SU-DHL-6 (cell line): ENCODE results near the gene TMEM239.
"Not testable (repeated sequence)": the region's sequence is repeated elsewhere in the genome, so short reads cannot be mapped to it uniquely, and the experiment has no call there.

Experiments used
- H2AFZ ChIP-seq: fragments of 200-600 bp; sonication (generic); 2 replicates; pipeline ENCODE4 v1.6.1; 2014; ENCODE audit warnings: low read depth, mild to moderate bottlenecking, moderate library complexity, mixed read lengths, antibody characterized with exemption, low read length; ENCODE audit not compliant: severe bottlenecking
- H3F3A ChIP-seq: fragments of 200-600 bp; shearing (Covaris generic); 2 replicates; pipeline ENCODE4 v1.6.0; 2016; ENCODE audit warnings: antibody characterized with exemption, mild to moderate bottlenecking; ENCODE audit not compliant: insufficient read depth
- H3K27ac ChIP-seq: fragments of 200-600 bp; sonication (generic); 2 replicates; pipeline ENCODE4 v1.5.1; 2016; ENCODE audit warnings: low read depth, mild to moderate bottlenecking, low read length, moderate library complexity, mixed read lengths
- H3K27me3 ChIP-seq: fragments of 200-600 bp; sonication (generic), shearing (Covaris generic); 2 replicates; pipeline ENCODE4 v1.6.0; 2014; ENCODE audit warnings: mild to moderate bottlenecking, low read length
- H3K36me3 ChIP-seq: fragments of 200-600 bp; sonication (generic); 2 replicates; pipeline ENCODE4 v1.6.1; 2014; ENCODE audit warnings: mild to moderate bottlenecking, low read length, mixed read lengths
- H3K4me2 ChIP-seq: fragments of 300-600, 200-600 bp; shearing (Covaris generic), sonication (generic); 2 replicates; pipeline ENCODE4 v1.6.0; 2014; ENCODE audit warnings: low read length, low read depth, mild to moderate bottlenecking; ENCODE audit not compliant: poor library complexity, severe bottlenecking
- H3K4me3 ChIP-seq: fragments of 200-600 bp; sonication (generic); 2 replicates; pipeline ENCODE4 v1.5.1; 2014; ENCODE audit warnings: antibody characterized with exemption, low read length, mild to moderate bottlenecking, mixed read lengths; ENCODE audit not compliant: insufficient read depth, poor library complexity, severe bottlenecking
- H3K79me2 ChIP-seq: fragments of 200-600 bp; sonication (generic); 2 replicates; pipeline ENCODE4 v1.6.1; 2014; ENCODE audit warnings: mild to moderate bottlenecking, low read length, moderate library complexity; ENCODE audit not compliant: insufficient read depth
- H3K9ac ChIP-seq: fragments of 200-600 bp; sonication (generic); 2 replicates; pipeline ENCODE4 v1.7.0; 2014; ENCODE audit warnings: mild to moderate bottlenecking, low read length
- H3K9me2 ChIP-seq: fragments of 200-600 bp; sonication (generic); replicated peaks from 2 replicates; pipeline ENCODE4 v1.6.1; 2014; ENCODE audit warnings: low read length; ENCODE audit not compliant: insufficient read depth
- H3K9me3 ChIP-seq: fragments of 200-600 bp; sonication (generic); 2 replicates; pipeline ENCODE4 v1.6.1; 2014; ENCODE audit warnings: low read length, mixed read lengths; ENCODE audit not compliant: insufficient read depth
- H4K20me1 ChIP-seq: fragments of 200-600 bp; sonication (generic); 2 replicates; pipeline ENCODE4 v1.6.1; 2014; ENCODE audit warnings: low read depth, mild to moderate bottlenecking, antibody characterized with exemption, low read length, moderate library complexity, mixed read lengths
- CTCF ChIP-seq: fragments of 200-600 bp; sonication (generic); IDR thresholded peaks from one replicate; pipeline ENCODE4 v1.5.1; 2017; ENCODE audit warnings: antibody characterized with exemption, mild to moderate bottlenecking, low read length, moderate library complexity; ENCODE audit not compliant: insufficient read depth, poor library complexity, severe bottlenecking
- EZH2phosphoT487 ChIP-seq: fragments of 200-600 bp; sonication (generic), shearing (Covaris generic); conservative IDR thresholded peaks from 2 replicates; pipeline ENCODE4 v1.6.1; 2018; ENCODE audit warnings: mild to moderate bottlenecking, antibody characterized with exemption, low read length, moderate library complexity, mixed read lengths

TMEM239 gene

DNA sequence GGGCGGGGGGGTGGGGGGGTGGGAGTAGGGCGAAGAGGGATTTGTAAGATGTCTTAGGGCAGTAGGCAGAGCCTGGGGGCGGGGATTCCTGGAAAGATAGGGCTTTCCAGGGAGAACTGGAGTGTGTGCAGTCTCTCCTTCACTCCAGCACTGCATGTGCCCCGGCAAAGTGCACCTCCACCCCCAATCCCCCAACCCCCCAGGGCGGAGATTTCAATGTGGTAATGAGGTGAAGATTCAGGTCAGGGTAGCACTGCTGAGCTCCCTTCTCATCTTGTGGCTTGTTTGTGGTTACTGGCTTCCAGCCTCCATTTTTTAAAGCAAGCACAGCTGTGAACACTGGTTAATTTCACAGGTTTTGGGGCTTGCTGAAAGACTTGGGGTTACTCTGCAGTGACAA, 5.9 kb downstream of the TMEM239 start:
- Histone ChIP-seq H3K9me2 (no peaks in the 10 kb centered on the region), H3K9me3 (no peaks in the 10 kb centered on the region), H3F3A (no peaks in the 10 kb centered on the region), H2AFZ (no peak overlapping the region), H3K36me3 (no peaks in the 10 kb centered on the region), H3K4me2 (no peak overlapping the region), H4K20me1 (no peaks in the 10 kb centered on the region), H3K27me3 (no peaks in the 10 kb centered on the region), H3K27ac (no peak overlapping the region), H3K4me3 (no peak overlapping the region), H3K79me2 (no peaks in the 10 kb centered on the region), H3K9ac (no peak overlapping the region)
- TF ChIP-seq EZH2phosphoT487 (no peak), CTCF (no peak)

DNA sequence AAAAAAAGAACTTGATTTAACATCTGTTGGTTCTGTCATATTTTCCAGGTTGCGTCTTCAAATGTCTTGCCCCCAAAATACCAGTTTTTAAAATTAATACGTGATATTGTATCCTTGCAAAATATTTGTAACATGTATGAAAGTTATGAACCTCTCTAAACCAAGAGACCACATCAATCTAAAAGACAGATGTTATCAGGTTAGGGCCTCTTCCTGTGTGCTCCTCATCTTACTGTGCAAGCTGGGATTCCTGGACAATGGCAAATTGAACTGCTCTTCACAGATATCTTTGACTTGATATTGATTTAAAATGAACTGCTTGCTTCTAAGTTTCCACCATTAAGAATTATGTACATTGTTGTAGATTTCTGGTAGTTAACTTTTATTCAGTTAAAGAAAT, 9.6 kb downstream of the TMEM239 start:
- Histone ChIP-seq H3F3A (no peaks in the 10 kb centered on the region), H3K9me3 (no peaks in the 10 kb centered on the region), H3K79me2 (no peaks in the 10 kb centered on the region), H3K27ac (no peak overlapping the region), H3K36me3 (no peaks in the 10 kb centered on the region), H3K27me3 (no peaks in the 10 kb centered on the region), H4K20me1 (no peaks in the 10 kb centered on the region), H3K9me2 (no peaks in the 10 kb centered on the region), H2AFZ (no peak overlapping the region), H3K4me3 (no peak overlapping the region), H3K9ac (no peak overlapping the region), H3K4me2 (no peak overlapping the region)
- TF ChIP-seq CTCF (no peak), EZH2phosphoT487 (no peak)

DNA sequence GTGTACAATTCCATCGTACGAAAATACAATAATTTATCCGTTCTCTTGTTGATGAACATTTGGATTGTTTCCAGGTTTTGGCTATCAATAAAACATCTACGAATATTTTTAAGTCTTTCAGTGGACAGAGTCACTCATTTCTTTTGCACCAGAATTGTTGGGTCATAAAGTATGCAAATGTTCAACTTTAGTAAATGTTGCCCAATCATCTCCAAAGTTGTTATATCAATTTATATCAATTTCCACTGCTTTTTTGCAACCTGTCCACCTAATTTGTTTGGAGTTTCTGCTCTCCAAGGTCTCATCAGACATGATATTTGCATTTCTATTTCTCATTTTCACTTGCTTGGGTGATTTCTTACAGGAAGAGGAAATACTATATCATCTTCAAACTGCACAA, 10.5 kb downstream of the TMEM239 start:
- no peak overlapping the region for H3K9ac ChIP-seq
- H3K27ac ChIP-seq: no peak overlapping the region
- H3K4me2 ChIP-seq: no peak overlapping the region
- no peaks in the 10 kb centered on the region for H3K79me2 ChIP-seq
- H3K9me3 ChIP-seq: no peaks in the 10 kb centered on the region
- no peaks in the 10 kb centered on the region for H3K27me3 ChIP-seq
- H3K4me3 ChIP-seq: no peak overlapping the region
- no peaks in the 10 kb centered on the region for H3K36me3 ChIP-seq
- H3F3A ChIP-seq: no peaks in the 10 kb centered on the region
- H3K9me2 ChIP-seq: no peaks in the 10 kb centered on the region
- no peak overlapping the region for H2AFZ ChIP-seq
- TF ChIP-seq CTCF (no peak), EZH2phosphoT487 (no peak)
- no peaks in the 10 kb centered on the region for H4K20me1 ChIP-seq

GRCh38 chr20:2829376-2829775, 13.2 kb downstream of the TMEM239 start:
- no peaks in the 10 kb centered on the region for H3K79me2 ChIP-seq
- H3K27ac ChIP-seq: no peak overlapping the region
- no peak overlapping the region for H3K9ac ChIP-seq
- no peaks in the 10 kb centered on the region for H3K9me3 ChIP-seq
- no peak for TF ChIP-seq EZH2phosphoT487
- TF ChIP-seq CTCF: no peak
- no peaks in the 10 kb centered on the region for H4K20me1 ChIP-seq
- no peaks in the 10 kb centered on the region for H3K27me3 ChIP-seq
- no peak overlapping the region for H3K4me2 ChIP-seq
- no peaks in the 10 kb centered on the region for H3K36me3 ChIP-seq
- no peak overlapping the region for H3K4me3 ChIP-seq
- H3K9me2 ChIP-seq: no peaks in the 10 kb centered on the region
- no peaks in the 10 kb centered on the region for H3F3A ChIP-seq
- H2AFZ ChIP-seq: no peak overlapping the region

GRCh38 chr20:2831206-2831605, 15.0 kb downstream of the TMEM239 start:
- H2AFZ ChIP-seq, H3F3A ChIP-seq, H3K4me2 ChIP-seq, H3K4me3 ChIP-seq, H3K9ac ChIP-seq, H3K9me2 ChIP-seq, H3K27ac ChIP-seq, H3K27me3 ChIP-seq, H3K36me3 ChIP-seq, H3K79me2 ChIP-seq, H4K20me1 ChIP-seq, H3K9me3 ChIP-seq: not testable (repeated sequence)
